ENCODE results near the gene IRAK2.

- TF ChIP-seq CTCF (IDR thresholded peaks at IDR 0.05; ENCODE audit: low read length) (no peak), EZH2 (IDR thresholded peaks at IDR 0.05; ENCODE audit: borderline replicate concordance, low read length) (no peak)
Observed at GRCh38 chr3:10173095-10173925, 8.6 kb downstream of the IRAK2 start.

Measured in OCI-LY1 (cell line).